ENCODE results near the gene SPAG9. TPM values are rescaled to one million over a fixed set of nuclear protein-coding genes. Genes with fewer than 3 reads are reported as not detected.

The SPAG9 gene
- total RNA-seq, 1 experiment from 2014 or later, result 29.8 TPM

DNA sequence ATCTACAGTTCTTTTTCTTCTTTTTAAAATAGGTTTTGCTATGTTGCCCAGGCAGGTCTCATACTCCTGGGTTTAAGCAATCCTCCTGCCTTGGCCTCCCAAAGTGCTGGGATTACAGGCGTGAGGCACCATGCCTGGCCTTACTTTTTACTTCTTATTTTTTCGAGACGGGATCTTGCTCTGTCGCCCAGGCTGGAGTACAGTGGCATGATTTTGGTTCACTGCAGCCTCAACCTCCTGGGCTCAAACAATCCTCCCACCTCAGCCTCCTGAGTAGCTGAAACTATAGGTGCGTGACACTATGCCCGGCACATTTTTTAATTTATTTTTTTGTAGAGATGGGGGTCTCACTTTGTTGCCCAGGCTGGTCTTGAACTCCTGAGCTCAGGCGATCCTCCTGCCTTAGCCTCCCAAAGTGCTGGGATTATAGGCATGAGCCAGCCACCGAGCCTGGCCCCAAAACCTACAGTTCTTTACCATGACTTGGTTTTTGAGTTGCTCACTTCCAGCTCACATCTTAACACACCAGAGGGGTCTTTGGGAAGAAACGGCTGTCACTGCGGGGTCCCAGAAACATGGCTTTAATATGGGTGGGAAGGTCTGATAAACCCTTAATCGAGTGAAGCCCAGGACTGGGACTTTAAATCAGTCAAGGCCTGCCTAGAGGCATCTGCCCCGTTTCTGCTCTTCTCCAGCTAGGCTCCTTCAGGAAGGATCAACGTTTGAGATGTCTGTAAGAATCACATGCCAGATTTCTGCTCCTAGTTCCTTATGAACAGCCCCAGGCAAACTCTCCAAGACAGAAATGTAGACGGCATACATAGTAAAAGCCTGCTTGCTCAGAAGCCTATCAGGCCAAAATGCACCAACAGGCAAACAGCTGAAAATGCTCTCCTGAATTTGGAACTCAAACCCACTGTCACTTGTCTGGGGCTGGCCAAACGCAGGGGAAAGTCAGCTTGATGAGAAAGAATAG, 162.8 kb downstream of the SPAG9 start:
- no peak for DNase-seq
- H3K4me3 ChIP-seq (ENCODE audit: insufficient read depth, low read depth, low read length), result no peak overlapping the region
- no peaks in the 10 kb centered on the region for H3K27me3 ChIP-seq (ENCODE audit: control insufficient read depth, insufficient read depth, low read length)
- H3K36me3 ChIP-seq (replicated peaks; ENCODE audit: control insufficient read depth, insufficient read depth, low read length), result no peaks in the 10 kb centered on the region; the same call in 1 of the 2 replicates

DNA sequence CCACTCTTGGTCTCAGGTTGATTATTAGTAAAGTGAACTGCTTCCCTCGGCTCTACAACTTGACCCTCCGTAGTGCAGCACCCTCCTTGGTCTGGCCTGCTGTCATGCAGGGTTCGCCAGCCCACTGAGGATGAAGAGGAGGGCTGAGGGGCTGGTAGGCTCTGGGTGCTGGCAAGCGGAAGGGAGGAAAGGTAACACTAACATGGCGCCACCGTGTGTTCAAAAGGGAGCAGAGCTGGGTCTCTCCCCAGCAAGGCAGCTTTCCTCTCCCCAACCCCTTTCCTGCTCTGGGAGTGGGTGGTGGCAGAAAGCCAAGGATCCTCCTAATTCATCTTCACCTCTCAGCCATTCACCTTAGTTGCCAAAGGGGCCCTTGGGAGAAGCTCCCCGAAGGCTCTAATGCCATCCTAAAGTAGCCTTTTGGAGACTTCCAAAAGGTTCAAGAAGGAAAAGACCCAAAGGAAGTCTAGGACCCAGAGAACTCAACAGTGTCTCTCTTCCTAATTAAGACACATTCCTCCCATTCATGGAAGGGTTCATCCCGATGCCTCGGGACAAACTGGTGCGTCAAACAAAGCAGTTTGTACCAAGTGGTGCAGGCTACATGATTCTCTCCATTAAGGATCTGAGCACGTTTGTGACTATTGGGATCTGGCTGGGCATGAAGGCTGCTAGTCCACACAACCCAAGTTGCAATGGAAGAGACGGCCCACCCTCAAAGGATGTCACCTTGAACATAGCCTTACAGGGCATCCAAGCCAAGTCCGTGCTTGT, 163.7 kb downstream of the SPAG9 start:
- Histone ChIP-seq H3K4me3 (ENCODE audit: insufficient read depth, low read depth, low read length) (no peak overlapping the region), H3K36me3 (replicated peaks; ENCODE audit: control insufficient read depth, insufficient read depth, low read length) (no peaks in the 10 kb centered on the region; the same call in 1 of the 2 replicates), H3K27me3 (ENCODE audit: control insufficient read depth, insufficient read depth, low read length) (no peaks in the 10 kb centered on the region)
- peak; percentile 86 for DNase-seq

DNA sequence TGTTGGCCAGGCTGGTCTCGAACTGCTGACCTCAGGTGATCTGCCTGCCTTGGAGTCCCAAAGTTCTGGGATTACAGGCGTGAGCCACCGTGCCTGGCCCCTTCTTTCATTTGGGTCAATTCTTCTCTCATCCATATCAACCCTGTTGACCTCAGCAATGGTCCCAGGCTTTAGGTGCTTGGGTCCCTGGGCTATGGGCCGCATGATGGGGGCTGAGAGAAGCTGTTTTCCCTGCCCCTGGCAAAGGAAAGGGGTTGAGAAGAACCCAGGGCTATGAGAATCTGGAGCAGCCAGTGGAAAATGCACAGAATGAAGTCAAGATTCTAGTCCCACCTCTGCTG, 164.3 kb downstream of the SPAG9 start:
- Histone ChIP-seq H3K36me3 (replicated peaks; ENCODE audit: control insufficient read depth, insufficient read depth, low read length) (no peaks in the 10 kb centered on the region; the same call in 1 of the 2 replicates), H3K27me3 (ENCODE audit: control insufficient read depth, insufficient read depth, low read length) (no peaks in the 10 kb centered on the region), H3K4me3 (ENCODE audit: insufficient read depth, low read depth, low read length) (no peak overlapping the region)
- no peak for DNase-seq

- no peaks in the 10 kb centered on the region for H3K27me3 ChIP-seq (ENCODE audit: control insufficient read depth, insufficient read depth, low read length)
- H3K36me3 ChIP-seq (replicated peaks; ENCODE audit: control insufficient read depth, insufficient read depth, low read length), result no peaks in the 10 kb centered on the region; the same call in 1 of the 2 replicates
- DNase-seq, result no peak
- H3K4me3 ChIP-seq (ENCODE audit: insufficient read depth, low read depth, low read length), result no peak overlapping the region
These were observed 165.0 kb downstream of the SPAG9 start for GRCh38 chr17:50955667-50956120.

- H3K27me3 ChIP-seq (ENCODE audit: control insufficient read depth, insufficient read depth, low read length), result no peaks in the 10 kb centered on the region
- H3K36me3 ChIP-seq (replicated peaks; ENCODE audit: control insufficient read depth, insufficient read depth, low read length), result no peaks in the 10 kb centered on the region; the same call in 1 of the 2 replicates
- no peak overlapping the region for H3K4me3 ChIP-seq (ENCODE audit: insufficient read depth, low read depth, low read length)
- peak; percentile 25 for DNase-seq
These were observed 165.5 kb downstream of the SPAG9 start for GRCh38 chr17:50955160-50955559.

GRCh38 chr17:50954641-50955121, 166.0 kb downstream of the SPAG9 start:
- H3K36me3 ChIP-seq (replicated peaks; ENCODE audit: control insufficient read depth, insufficient read depth, low read length), result no peaks in the 10 kb centered on the region; the same call in 1 of the 2 replicates
- DNase-seq, result peak; percentile 54
- H3K4me3 ChIP-seq (ENCODE audit: insufficient read depth, low read depth, low read length), result no peak overlapping the region
- H3K27me3 ChIP-seq (ENCODE audit: control insufficient read depth, insufficient read depth, low read length), result no peaks in the 10 kb centered on the region

DNA sequence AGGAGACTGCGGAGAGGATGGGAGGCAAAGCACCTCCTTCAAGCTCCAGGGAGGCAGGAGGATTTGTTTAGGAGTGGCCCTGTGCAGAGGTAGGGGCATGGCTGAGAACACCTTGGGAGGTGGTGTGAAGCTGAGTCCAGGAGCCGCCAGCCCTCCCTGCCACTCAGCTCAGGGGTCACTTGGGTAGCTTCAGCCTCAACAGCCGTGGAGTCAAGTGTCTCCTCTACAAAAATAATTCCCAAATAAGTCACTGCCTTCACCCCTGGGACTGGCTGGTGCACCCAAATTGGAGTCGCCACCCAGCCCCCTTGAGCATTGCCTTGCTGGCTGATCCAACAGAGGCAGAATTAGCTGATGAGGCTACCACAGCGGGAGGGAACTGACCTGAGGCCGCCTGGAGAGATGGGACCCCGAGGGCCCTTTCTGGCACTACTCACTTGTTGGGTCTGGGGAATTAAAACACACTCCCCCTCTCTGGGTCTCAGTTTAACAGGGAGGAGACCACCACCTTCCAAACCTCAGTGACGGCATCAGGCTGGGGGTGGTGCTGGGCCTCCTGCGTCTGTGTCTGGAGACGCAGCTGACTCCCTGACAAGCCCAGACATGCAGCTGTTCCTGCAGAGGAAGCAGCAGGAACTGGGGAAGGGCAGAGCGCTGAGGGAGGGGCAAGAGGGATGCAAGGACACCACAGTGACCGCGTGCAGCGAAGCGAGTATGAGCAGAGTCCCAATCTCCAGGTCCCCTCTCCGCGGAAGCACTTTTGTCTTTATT, 166.7 kb downstream of the SPAG9 start:
- no peaks in the 10 kb centered on the region for H3K27me3 ChIP-seq (ENCODE audit: control insufficient read depth, insufficient read depth, low read length)
- no peaks in the 10 kb centered on the region; the same call in 1 of the 2 replicates for H3K36me3 ChIP-seq (replicated peaks; ENCODE audit: control insufficient read depth, insufficient read depth, low read length)
- H3K4me3 ChIP-seq (ENCODE audit: insufficient read depth, low read depth, low read length), result no peak overlapping the region
- peak; percentile 77 for DNase-seq

DNA sequence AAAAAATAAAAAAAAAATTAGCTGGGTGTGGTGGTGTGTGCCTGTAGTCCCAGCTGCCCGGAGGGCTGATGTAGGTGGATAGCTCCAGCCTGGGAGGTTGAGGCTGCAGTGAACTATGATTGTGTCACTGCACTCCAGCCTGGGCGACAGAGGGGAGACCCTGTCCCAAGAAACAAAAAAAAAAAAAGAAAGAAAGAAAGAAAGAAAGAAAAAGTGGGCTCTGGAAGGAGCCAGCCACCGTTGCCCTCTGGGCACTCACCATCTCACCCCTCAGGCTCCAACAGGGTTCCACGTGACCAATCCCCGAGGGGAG, 167.2 kb downstream of the SPAG9 start:
- Histone ChIP-seq H3K4me3 (ENCODE audit: insufficient read depth, low read depth, low read length) (no peak overlapping the region), H3K36me3 (replicated peaks; ENCODE audit: control insufficient read depth, insufficient read depth, low read length) (no peaks in the 10 kb centered on the region; the same call in 1 of the 2 replicates), H3K27me3 (ENCODE audit: control insufficient read depth, insufficient read depth, low read length) (no peaks in the 10 kb centered on the region)
- no peak for DNase-seq

DNA sequence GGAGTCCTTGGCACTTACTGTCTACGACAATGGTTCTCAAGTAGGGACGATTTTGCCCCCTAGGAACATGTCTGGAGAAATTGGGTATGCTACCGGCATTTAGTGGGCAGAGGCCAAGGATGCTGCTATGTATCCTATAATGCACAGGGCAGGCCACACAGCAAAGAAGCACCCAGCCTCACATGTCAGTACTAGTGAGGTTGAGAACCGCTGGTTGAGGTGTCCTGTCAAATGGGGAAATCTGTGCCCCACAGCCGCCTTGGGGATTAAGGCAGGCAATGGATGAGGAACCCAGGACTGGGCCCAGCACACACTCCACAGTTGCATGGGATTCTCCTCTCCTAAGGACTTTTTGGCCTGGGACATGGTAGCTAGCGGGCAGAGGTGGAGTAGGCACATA, 167.8 kb downstream of the SPAG9 start:
- no peak for DNase-seq

DNA sequence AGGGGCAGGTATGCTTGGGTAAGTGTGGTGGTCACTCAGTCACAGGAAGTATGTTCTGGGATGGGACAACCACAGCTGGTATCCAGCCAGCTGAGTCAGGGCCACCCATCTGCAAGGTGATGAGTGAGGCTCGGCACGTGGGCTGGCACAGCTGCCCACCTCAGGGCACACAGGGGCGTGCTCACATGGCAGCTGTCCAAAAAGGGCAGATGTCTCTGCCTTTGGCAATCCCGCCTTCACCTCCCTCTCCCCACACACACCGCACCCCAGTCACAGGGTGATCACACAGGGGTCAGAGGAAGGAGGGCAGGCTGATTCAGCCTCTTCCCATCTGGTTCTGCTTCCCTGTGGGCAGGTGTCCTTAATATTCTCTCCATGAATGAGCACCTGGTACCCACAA, 168.7 kb downstream of the SPAG9 start:
- H3K4me3 ChIP-seq (ENCODE audit: insufficient read depth, low read depth, low read length), result no peak overlapping the region

More for the DNA sequence above, 167.8 kb downstream of the SPAG9 start:
- Histone ChIP-seq H3K36me3 (replicated peaks; ENCODE audit: control insufficient read depth, insufficient read depth, low read length) (no peaks in the 10 kb centered on the region; the same call in 1 of the 2 replicates), H3K27me3 (ENCODE audit: control insufficient read depth, insufficient read depth, low read length) (no peaks in the 10 kb centered on the region), H3K4me3 (ENCODE audit: insufficient read depth, low read depth, low read length) (no peak overlapping the region)

GRCh38 chr17:50949989-50950877, 170.4 kb downstream of the SPAG9 start:
- H3K27me3 ChIP-seq (ENCODE audit: control insufficient read depth, insufficient read depth, low read length), result no peaks in the 10 kb centered on the region
- peak; percentile 92 for DNase-seq
- no peaks in the 10 kb centered on the region; the same call in 1 of the 2 replicates for H3K36me3 ChIP-seq (replicated peaks; ENCODE audit: control insufficient read depth, insufficient read depth, low read length)
- H3K4me3 ChIP-seq (ENCODE audit: insufficient read depth, low read depth, low read length), result no peak overlapping the region

More for the DNA sequence above, 168.7 kb downstream of the SPAG9 start:
- Histone ChIP-seq H3K27me3 (ENCODE audit: control insufficient read depth, insufficient read depth, low read length) (no peaks in the 10 kb centered on the region), H3K36me3 (replicated peaks; ENCODE audit: control insufficient read depth, insufficient read depth, low read length) (no peaks in the 10 kb centered on the region; the same call in 1 of the 2 replicates)
- no peak for DNase-seq

DNA sequence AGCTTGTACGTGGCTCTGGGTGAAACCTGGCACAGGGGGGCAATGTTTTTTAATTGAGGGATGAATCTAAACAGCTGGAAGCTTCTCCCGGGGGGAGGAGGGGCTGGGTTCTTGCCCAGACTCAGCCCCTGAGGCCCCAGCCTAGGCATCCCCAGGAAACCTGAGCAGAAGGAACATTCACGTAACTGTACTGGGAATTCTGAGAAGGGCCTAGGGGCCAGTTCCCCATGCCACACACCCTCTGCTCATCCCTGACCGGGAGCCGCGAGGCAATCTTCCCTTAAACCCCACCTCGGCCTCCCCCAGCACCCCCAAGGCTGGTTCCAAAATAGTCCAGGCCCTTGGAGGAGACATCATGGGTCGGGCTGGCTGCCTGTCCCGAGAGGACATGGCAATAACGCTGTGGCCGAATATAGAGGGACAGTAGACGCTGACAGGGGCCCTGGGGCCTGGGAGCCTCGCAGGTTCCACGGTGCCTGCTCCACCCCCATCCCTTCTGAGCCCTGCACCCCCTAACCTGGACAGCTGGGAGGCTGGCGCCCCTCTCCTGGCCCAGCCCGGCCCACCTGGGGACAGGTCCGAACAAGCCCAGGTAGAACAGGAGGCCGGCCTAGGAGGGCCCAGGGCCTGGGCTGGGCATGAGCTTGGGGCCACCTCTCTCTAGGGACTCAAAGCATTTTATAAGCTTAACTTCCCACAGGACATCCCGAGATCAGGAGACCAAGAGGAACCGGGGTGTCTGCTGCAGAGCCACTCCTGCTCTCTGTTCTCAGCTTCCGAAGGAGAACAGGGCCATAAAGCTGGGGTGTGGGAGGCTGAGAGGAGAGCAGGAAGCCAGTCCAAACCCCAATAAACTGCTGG, 171.3 kb downstream of the SPAG9 start:
- Histone ChIP-seq H3K4me3 (ENCODE audit: insufficient read depth, low read depth, low read length) (no peak overlapping the region), H3K36me3 (replicated peaks; ENCODE audit: control insufficient read depth, insufficient read depth, low read length) (no peaks in the 10 kb centered on the region; the same call in 1 of the 2 replicates), H3K27me3 (ENCODE audit: control insufficient read depth, insufficient read depth, low read length) (no peaks in the 10 kb centered on the region)
- DNase-seq, result peak; percentile 60

Measured in H7 (cell line).